ENCODE measurements around the gene NDUFAF2. TPM values are rescaled to one million over a fixed set of nuclear protein-coding genes. Genes with fewer than 3 reads are reported as not detected.
A peak's percentile ranks its signal among the peaks of the same experiment; 100 is the strongest.

Gene NDUFAF2, protein sequence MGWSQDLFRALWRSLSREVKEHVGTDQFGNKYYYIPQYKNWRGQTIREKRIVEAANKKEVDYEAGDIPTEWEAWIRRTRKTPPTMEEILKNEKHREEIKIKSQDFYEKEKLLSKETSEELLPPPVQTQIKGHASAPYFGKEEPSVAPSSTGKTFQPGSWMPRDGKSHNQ
- total RNA-seq (10 to 100 TPM; 12.2 to 23.2 TPM), polyA plus RNA-seq (10 to 100 TPM; 36.4 to 68.8 TPM)
- long read RNA-seq, donor 1, transcript NDUFAF2-201 (4 exons, 719 nt) = major isoform, 24 of 35 reads
- long read RNA-seq, donor 1, partial matches to known transcripts = 5 of 35 reads
- long read RNA-seq, donor 1, other reads (novel, unspliced or antisense) = 5 of 35 reads
- long read RNA-seq, donor 2, transcript NDUFAF2-201 (4 exons, 719 nt) = major isoform, 13 of 14 reads
- long read RNA-seq, donor 2, partial matches to known transcripts = 0 of 14 reads
- long read RNA-seq, donor 2, other reads (novel, unspliced or antisense) = 0 of 14 reads
- long read RNA-seq, donor 3, transcript NDUFAF2-201 (4 exons, 719 nt) = major isoform, 10 of 11 reads
- long read RNA-seq, donor 3, partial matches to known transcripts = 0 of 11 reads
- long read RNA-seq, donor 3, other reads (novel, unspliced or antisense) = 0 of 11 reads
- long read RNA-seq, donor 4, transcript NDUFAF2-201 (4 exons, 719 nt) = major isoform, 15 of 15 reads
- long read RNA-seq, donor 4, partial matches to known transcripts = 0 of 15 reads
- long read RNA-seq, donor 4, other reads (novel, unspliced or antisense) = 0 of 15 reads
- long read RNA-seq, donor 5, transcript NDUFAF2-201 (4 exons, 719 nt) = major isoform, 30 of 31 reads
- long read RNA-seq, donor 5, partial matches to known transcripts = 0 of 31 reads
- long read RNA-seq, donor 5, other reads (novel, unspliced or antisense) = 0 of 31 reads

DNA sequence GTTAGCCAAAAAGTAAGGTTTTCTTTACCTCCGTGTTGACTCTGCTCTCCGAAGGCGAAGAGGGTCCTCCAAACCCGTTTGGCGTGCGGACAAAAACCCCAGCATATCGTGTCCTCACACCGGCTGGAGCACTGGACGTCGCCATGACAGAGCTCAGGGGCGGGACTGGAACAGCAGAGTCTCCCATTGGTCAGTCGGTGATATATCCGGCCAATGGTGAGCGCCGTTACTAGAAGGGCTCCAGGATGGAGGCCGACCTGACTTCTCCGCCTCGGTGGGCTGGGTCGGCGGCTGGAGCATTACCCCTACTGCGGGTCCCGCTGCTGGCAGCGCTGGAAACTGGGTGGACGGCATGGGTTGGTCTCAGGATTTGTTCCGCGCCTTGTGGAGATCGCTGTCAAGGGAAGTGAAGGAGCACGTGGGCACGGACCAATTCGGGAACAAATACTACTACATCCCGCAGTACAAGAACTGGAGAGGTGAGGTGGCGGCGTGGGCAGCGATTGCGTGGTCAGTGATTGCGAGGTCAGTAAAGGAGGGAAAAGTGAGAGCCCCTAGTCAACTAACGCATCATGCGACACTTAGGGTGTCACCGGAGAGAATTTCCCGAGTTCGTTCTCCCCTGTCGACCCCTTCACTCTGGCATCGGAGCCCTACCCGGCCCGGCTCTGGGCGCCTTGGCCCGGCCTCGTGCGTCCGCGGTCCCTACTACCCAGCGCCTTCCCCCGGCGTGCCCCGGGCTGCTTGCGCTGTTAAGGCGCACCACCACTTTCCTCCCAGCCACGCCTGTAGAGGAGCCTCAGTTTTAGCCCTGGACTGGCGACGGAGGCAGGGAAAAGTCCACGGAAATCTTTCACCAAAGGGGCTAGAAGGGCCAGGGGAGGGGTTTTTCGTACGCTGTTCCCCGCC lies at the start of gene NDUFAF2, which contains the start of gene ERCC8:
TSS of gene NDUFAF2 (plus strand) at position 302 of the 909 bp plus-strand sequence. CDS start at position 353, 51 bp downstream.
TSS of gene ERCC8 (minus strand) at position 167 of the 909 bp plus-strand sequence. CDS start at position 105, 62 bp downstream.
- peak within 1 kb of the TSS; percentile 79 for H3K4me3 ChIP-seq
- peaks cover 0 to 3% (median under 1%) of the 10 kb centered on the region in 4 donors for H3K36me3 ChIP-seq (ENCODE audit: control insufficient read depth in 4 of 4, insufficient read depth in 4 of 4, low read length in 4 of 4)
- peak; percentile 98 for ATAC-seq (ENCODE audit: insufficient read depth, low FRiP score)
- DNase-seq = peak; percentile 95 to 96 (median 96)
- no peaks in the 10 kb centered on the region for H3K9me3 ChIP-seq (ENCODE audit: control insufficient read depth in 4 of 4, insufficient read depth in 3 of 4, low read length in 3 of 4)
- H3K27ac ChIP-seq (ENCODE audit: low read depth in 1 of 2, low read length in 1 of 2) = peak within 1 kb of the TSS; percentile 53 to 90
- H3K9ac ChIP-seq (ENCODE audit: insufficient read depth in 1 of 2, low read length in 2 of 2) = peak within 1 kb of the TSS; percentile 72 to 92
- TF ChIP-seq, protein P1, sequence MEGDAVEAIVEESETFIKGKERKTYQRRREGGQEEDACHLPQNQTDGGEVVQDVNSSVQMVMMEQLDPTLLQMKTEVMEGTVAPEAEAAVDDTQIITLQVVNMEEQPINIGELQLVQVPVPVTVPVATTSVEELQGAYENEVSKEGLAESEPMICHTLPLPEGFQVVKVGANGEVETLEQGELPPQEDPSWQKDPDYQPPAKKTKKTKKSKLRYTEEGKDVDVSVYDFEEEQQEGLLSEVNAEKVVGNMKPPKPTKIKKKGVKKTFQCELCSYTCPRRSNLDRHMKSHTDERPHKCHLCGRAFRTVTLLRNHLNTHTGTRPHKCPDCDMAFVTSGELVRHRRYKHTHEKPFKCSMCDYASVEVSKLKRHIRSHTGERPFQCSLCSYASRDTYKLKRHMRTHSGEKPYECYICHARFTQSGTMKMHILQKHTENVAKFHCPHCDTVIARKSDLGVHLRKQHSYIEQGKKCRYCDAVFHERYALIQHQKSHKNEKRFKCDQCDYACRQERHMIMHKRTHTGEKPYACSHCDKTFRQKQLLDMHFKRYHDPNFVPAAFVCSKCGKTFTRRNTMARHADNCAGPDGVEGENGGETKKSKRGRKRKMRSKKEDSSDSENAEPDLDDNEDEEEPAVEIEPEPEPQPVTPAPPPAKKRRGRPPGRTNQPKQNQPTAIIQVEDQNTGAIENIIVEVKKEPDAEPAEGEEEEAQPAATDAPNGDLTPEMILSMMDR (IDR thresholded peaks at IDR 0.05; ENCODE audit: control extremely low read depth, extremely low read depth) = no peak
- no peaks in the 10 kb centered on the region for H3K27me3 ChIP-seq (ENCODE audit: control insufficient read depth in 3 of 3, insufficient read depth in 3 of 3, low read length in 2 of 3)
- H3K4me1 ChIP-seq (ENCODE audit: control insufficient read depth in 5 of 5, insufficient read depth in 5 of 5, low read length in 5 of 5) = peaks cover 0 to 20% (median 5%) of the 10 kb centered on the region in 5 donors
- WGBS, 2 donors = 3 to 4% methylated on average over 64 of the region's 64 CpGs

- Histone ChIP-seq H3K36me3 (ENCODE audit: control insufficient read depth in 4 of 4, insufficient read depth in 4 of 4, low read length in 4 of 4) (peaks cover 9 to 13% (median 11%) of the 10 kb centered on the region in 4 donors), H3K4me1 (ENCODE audit: control insufficient read depth in 5 of 5, insufficient read depth in 5 of 5, low read length in 5 of 5) (no peaks in the 10 kb centered on the region), H3K4me3 (no peak overlapping the region), H3K27ac (ENCODE audit: low read depth in 1 of 2, low read length in 1 of 2) (no peak overlapping the region), H3K9me3 (ENCODE audit: control insufficient read depth in 4 of 4, insufficient read depth in 3 of 4, low read length in 3 of 4) (no peaks in the 10 kb centered on the region), H3K27me3 (ENCODE audit: control insufficient read depth in 3 of 3, insufficient read depth in 3 of 3, low read length in 2 of 3) (no peaks in the 10 kb centered on the region), H3K9ac (ENCODE audit: insufficient read depth in 1 of 2, low read length in 2 of 2) (no peak overlapping the region)
- ATAC-seq (ENCODE audit: insufficient read depth, low FRiP score) (no peak), DNase-seq (no peak)
- TF ChIP-seq, protein P1 (IDR thresholded peaks at IDR 0.05; ENCODE audit: control extremely low read depth, extremely low read depth) = no peak
- 78 to 88% methylated on average over 4 of the region's 4 CpGs for WGBS, 2 donors
These were observed 48.0 kb upstream of the NDUFAF2 start for GRCh38 chr5:60896991-60897390.

- DNase-seq (no peak), ATAC-seq (ENCODE audit: insufficient read depth, low FRiP score) (no peak)
- Histone ChIP-seq H3K27me3 (ENCODE audit: control insufficient read depth in 3 of 3, insufficient read depth in 3 of 3, low read length in 2 of 3) (no peaks in the 10 kb centered on the region), H3K9me3 (ENCODE audit: control insufficient read depth in 4 of 4, insufficient read depth in 3 of 4, low read length in 3 of 4) (no peaks in the 10 kb centered on the region), H3K4me1 (ENCODE audit: control insufficient read depth in 5 of 5, insufficient read depth in 5 of 5, low read length in 5 of 5) (no peaks in the 10 kb centered on the region), H3K27ac (ENCODE audit: low read depth in 1 of 2, low read length in 1 of 2) (no peak overlapping the region), H3K9ac (ENCODE audit: insufficient read depth in 1 of 2, low read length in 2 of 2) (no peak overlapping the region), H3K4me3 (no peak overlapping the region), H3K36me3 (ENCODE audit: control insufficient read depth in 4 of 4, insufficient read depth in 4 of 4, low read length in 4 of 4) (peaks cover 0 to 4% (median 0%) of the 10 kb centered on the region in 4 donors)
- WGBS, 2 donors = 85 to 87% methylated on average over 4 of the region's 4 CpGs
- TF ChIP-seq, protein P1 (IDR thresholded peaks at IDR 0.05; ENCODE audit: control extremely low read depth, extremely low read depth) = no peak
These were observed 41.6 kb upstream of the NDUFAF2 start for GRCh38 chr5:60903356-60903755.

Measured in lung (tissue), 16 donors.